Activated naive CD8-positive, alpha-beta T cell (primary cell): ENCODE data around the gene MSI2.

Source experiments
- H3K27ac Mint-ChIP-seq: one replicate; pipeline ENCODE4 v1.8.0; 2021; ENCODE audit warnings: mixed read lengths
- H3K27me3 Mint-ChIP-seq: one replicate; pipeline ENCODE4 v1.8.0; 2021; ENCODE audit warnings: mixed read lengths
- H3K36me3 Mint-ChIP-seq: one replicate; pipeline ENCODE4 v1.8.0; 2021; ENCODE audit warnings: mixed read lengths
- H3K4me1 Mint-ChIP-seq: one replicate; pipeline ENCODE4 v1.8.0; 2021; ENCODE audit warnings: low read depth, mixed read lengths
- H3K4me3 Mint-ChIP-seq: one replicate; pipeline ENCODE4 v1.8.0; 2021; ENCODE audit warnings: mild to moderate bottlenecking, mixed read lengths
- H3K9me3 Mint-ChIP-seq: one replicate; pipeline ENCODE4 v1.8.0; 2021; ENCODE audit warnings: low read depth, mixed read lengths

MSI2 gene

DNA sequence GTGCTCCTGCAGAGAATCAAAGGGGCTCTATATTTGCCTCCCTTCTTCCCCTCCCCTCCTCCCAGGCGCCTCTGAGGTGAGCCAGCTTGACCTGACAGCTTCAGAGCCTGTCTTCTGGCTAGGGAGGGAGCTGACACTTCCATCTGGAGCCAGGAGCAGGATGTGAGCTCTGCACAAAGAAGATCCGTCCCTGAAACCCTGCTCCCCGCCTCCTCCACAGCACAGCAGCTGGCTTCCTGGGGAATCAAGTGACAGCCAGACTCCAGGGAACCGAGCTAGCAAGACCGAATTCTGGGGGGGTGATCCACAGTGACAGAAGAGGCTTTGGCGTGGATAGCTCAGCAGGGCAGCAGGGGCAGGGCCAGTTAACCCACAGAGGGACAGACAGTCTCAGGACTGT lies 451.6 kb downstream of the MSI2 start:
- Mint-ChIP-seq H3K4me3 (no peak overlapping the region), H3K36me3 (peaks cover 3% of the 10 kb centered on the region), H3K9me3 (no peaks in the 10 kb centered on the region), H3K27me3 (no peaks in the 10 kb centered on the region), H3K27ac (no peak overlapping the region), H3K4me1 (peaks cover 20% of the 10 kb centered on the region)

DNA sequence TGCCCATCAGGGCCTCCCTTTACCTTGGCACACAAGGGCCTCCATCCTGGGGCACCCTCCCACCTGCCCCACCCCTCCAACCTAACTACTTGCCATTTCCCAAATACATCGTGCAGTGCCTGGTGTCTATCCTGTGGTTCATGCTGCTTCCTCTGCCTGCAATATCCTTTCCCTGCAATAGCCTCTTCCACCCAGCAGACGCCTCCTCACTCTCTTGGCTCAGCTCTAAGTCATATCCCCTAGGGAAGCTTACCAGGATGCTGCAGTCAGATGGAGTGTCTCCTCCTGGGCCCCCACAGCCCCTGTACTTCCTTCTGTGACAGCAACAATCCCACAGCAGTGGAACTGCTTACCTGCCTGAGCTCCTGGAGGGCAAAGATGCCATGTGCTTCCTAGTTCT lies 452.1 kb downstream of the MSI2 start:
- Mint-ChIP-seq H3K36me3 (peaks cover 3% of the 10 kb centered on the region), H3K27ac (no peak overlapping the region), H3K4me1 (peaks cover 20% of the 10 kb centered on the region), H3K4me3 (no peak overlapping the region), H3K27me3 (no peaks in the 10 kb centered on the region), H3K9me3 (no peaks in the 10 kb centered on the region)

DNA sequence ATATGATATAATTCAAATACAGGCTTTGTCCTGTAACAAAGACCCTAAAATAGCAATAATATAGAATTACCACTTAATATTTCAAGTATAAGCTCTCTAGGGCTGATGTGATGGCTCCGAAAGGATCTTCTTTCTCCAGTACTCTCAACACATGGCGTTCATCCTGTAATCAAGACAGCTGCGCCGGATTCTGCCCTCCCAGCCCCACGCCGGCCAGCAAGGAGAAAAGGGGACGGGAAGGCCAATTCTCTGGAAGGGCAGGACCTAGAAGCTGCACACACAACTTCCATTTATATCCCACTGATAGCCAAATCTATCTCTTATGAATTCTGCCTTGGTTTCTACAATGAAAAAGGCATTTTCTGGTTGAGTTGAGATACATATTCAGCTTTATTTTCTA lies 456.8 kb downstream of the MSI2 start:
- no peak overlapping the region for H3K27ac Mint-ChIP-seq
- H3K27me3 Mint-ChIP-seq = peaks cover 6% of the 10 kb centered on the region
- H3K36me3 Mint-ChIP-seq = peaks cover 3% of the 10 kb centered on the region
- no peaks in the 10 kb centered on the region for H3K4me1 Mint-ChIP-seq
- no peaks in the 10 kb centered on the region for H3K9me3 Mint-ChIP-seq
- H3K4me3 Mint-ChIP-seq = no peak overlapping the region

DNA sequence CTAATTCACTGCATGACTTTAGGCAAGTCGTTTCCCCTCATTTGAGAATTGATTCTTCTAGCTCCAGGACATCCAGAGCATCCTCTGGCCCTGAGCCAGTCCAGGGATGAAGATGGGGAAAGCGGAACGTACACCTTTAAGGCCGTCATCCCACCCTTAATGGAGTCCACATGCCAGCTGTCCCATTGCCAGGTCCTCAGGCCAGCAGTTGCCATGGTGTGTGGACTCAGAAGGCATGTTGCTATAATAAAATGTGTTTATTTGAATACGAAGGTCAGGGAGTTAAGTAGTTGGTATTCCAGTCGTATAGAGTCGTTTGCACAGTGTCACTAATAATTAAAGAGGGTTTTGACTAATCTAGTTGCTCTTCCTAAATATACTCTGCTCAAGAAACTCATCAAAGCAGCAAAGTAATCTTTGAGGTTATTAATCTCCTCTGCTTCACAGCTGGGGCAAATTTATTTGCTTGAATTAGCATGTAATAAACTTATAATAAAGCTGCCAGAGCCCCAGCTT lies 458.4 kb downstream of the MSI2 start:
- H3K4me3 Mint-ChIP-seq = no peak overlapping the region
- H3K27me3 Mint-ChIP-seq = peaks cover 6% of the 10 kb centered on the region
- H3K9me3 Mint-ChIP-seq = no peaks in the 10 kb centered on the region
- no peaks in the 10 kb centered on the region for H3K4me1 Mint-ChIP-seq
- H3K36me3 Mint-ChIP-seq = peaks cover 3% of the 10 kb centered on the region
- no peak overlapping the region for H3K27ac Mint-ChIP-seq

DNA sequence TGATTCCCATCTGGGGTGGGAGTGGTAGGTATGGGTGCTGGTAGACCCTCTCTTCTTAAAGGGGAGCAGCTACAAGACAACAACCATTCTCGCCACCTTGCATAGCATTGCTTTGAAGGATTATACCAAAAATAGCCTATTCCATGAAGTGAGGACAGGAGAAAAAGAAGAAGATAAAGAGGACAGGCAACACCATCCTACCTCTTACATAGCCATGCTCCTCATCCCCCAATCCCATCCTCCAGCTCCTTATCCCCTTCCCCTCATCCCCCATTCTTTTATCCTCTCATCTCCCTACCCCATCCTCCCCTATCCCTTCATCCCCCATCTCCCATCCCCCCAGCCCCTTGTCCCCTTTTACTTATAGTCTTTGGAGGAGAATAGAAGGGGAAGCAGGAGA lies 459.7 kb downstream of the MSI2 start:
- Mint-ChIP-seq H3K36me3 (no peaks in the 10 kb centered on the region), H3K9me3 (no peaks in the 10 kb centered on the region), H3K4me3 (no peak overlapping the region), H3K27ac (no peak overlapping the region), H3K4me1 (no peaks in the 10 kb centered on the region), H3K27me3 (peaks cover 6% of the 10 kb centered on the region)

DNA sequence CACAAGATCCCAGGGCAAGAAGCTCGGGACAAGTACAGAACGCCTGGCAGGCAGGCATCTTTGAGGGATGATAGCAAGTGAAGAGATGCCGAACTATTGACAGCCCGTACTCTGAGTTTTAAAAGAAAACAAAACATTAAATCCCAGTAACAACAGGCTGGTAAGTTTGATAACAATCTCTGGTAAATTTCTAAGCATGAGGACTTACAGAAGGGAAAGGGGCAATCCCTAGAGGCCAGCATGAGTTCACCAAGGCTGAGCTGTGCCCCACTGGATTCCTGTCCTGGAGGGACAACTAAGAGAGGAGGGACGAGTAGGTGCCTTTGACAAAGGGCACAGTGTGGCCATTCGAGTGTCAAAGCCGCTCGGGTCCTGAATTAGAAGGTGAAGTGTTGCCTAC lies 462.6 kb downstream of the MSI2 start:
- Mint-ChIP-seq H3K27ac (no peak overlapping the region), H3K36me3 (no peaks in the 10 kb centered on the region), H3K4me3 (no peak overlapping the region), H3K9me3 (no peaks in the 10 kb centered on the region), H3K27me3 (peaks cover 6% of the 10 kb centered on the region), H3K4me1 (no peaks in the 10 kb centered on the region)

DNA sequence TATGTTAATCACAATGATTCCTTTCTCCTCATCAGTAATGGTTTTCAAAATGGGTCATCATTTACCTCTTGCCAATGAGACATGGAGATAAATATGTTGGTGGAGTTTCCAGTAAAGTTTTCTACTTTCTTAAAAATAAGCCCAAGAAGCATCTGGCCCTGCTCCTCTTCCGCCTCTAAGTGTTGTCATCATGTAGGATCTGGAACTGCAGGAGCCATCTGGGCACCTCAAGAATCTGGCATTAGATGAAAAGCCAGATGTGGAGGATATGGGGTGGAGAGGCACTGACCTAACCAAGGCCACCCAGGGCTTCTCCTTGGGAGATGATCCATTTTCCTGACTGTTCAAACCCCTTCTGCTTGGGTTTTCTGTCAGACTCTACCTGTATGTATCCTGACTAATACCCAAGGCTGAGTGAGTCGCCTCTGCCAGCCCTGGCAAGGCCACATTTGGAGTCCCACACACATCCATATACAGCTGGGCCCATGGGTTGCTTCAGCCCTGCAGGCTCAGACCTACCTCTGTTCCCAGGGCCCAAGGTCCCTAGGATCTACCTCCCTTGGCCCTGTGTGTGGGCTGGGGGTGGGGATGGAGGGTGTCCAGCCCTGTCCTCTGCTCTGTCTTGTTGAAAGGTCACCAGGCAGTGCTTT lies 464.2 kb downstream of the MSI2 start:
- no peaks in the 10 kb centered on the region for H3K36me3 Mint-ChIP-seq
- H3K4me3 Mint-ChIP-seq = no peak overlapping the region
- H3K27me3 Mint-ChIP-seq = peaks cover 3% of the 10 kb centered on the region
- H3K27ac Mint-ChIP-seq = no peak overlapping the region
- H3K9me3 Mint-ChIP-seq = no peaks in the 10 kb centered on the region
- H3K4me1 Mint-ChIP-seq = no peaks in the 10 kb centered on the region

DNA sequence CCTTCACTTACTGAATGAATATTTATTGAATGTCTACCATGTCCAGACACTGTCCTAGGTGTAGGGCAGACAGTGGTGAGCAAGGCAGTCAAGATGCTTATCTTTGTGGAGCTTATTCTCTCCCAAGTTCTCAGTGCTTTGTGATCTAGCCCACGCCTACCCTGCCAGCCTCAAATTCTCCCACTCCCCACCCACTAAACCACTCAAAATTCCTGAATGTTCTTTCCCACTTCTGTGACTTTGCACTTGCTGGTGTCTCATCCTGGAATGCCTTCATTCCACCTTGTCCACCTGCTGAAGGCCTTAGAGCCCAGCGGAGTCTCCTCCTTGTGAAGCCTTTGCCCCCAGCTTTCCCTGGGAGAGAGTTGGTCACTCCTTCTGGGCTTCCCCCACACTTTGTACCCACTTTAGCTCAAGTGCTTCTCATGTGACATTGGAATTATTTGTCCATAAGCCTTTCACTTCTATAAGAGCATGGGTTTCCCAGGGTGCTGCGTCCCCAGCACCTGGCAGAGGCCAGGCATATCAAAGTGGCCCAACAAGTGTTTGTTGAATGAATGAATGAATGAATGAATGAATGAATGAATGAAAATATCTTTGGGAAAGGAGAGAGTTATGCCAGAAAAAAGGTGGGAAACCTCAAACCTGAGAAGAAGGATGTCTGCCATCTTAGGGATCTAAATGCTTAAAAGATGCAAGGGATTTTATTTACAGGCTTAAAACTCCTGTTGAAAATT lies 465.8 kb downstream of the MSI2 start:
- Mint-ChIP-seq H3K4me3 (no peak overlapping the region), H3K27me3 (peaks cover 3% of the 10 kb centered on the region), H3K36me3 (no peaks in the 10 kb centered on the region), H3K9me3 (no peaks in the 10 kb centered on the region), H3K4me1 (no peaks in the 10 kb centered on the region), H3K27ac (no peak overlapping the region)

GRCh38 chr17:57722704-57723043 lies 466.4 kb downstream of the MSI2 start:
- Mint-ChIP-seq H3K36me3 (no peaks in the 10 kb centered on the region), H3K27me3 (peaks cover under 1% of the 10 kb centered on the region), H3K9me3 (no peaks in the 10 kb centered on the region), H3K4me1 (no peaks in the 10 kb centered on the region), H3K4me3 (no peak overlapping the region), H3K27ac (no peak overlapping the region)

- Mint-ChIP-seq H3K36me3 (no peaks in the 10 kb centered on the region), H3K27ac (no peak overlapping the region), H3K4me3 (no peak overlapping the region), H3K9me3 (no peaks in the 10 kb centered on the region), H3K4me1 (no peaks in the 10 kb centered on the region), H3K27me3 (no peaks in the 10 kb centered on the region)
Measured at GRCh38 chr17:57723427-57724025, 467.2 kb downstream of the MSI2 start.

DNA sequence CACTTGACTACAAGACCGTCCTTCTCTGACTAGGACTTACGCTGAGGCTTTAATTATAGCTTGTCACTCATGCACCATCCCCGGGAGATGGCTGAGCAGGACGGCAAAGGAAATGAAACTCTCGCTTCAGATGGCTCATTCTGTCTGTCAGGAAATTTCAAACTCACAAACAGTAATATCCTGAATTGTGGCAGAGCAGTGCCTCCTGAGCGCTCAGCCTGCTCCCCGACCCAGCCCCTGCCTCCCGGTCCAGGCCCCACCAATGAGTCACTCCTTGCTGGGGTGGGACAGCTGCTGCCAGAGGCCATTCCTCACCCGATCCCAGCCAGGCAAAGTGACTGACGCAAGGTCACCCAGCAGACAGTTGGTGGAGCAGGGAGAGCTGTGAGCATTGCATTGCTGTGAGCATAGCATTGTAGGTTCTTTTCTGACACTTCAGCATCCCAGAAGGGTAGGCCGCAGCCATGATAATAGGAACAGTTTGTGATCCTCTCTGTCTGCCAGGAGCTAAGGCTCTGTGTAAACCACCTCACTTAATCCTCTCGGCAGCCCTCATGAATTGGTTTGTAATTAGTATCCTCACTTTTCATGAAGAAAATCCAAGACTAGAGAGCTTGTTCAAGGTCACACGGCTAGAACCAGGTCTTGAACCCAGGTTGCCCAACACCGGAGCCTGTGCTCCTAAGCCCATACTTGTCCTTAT lies 467.9 kb downstream of the MSI2 start:
- no peak overlapping the region for H3K27ac Mint-ChIP-seq
- H3K36me3 Mint-ChIP-seq = no peaks in the 10 kb centered on the region
- H3K9me3 Mint-ChIP-seq = no peaks in the 10 kb centered on the region

GRCh38 chr17:57724729-57725125 lies 468.4 kb downstream of the MSI2 start:
- Mint-ChIP-seq H3K27ac (no peak overlapping the region), H3K4me3 (no peak overlapping the region), H3K36me3 (no peaks in the 10 kb centered on the region), H3K27me3 (no peaks in the 10 kb centered on the region), H3K9me3 (no peaks in the 10 kb centered on the region), H3K4me1 (no peaks in the 10 kb centered on the region)

More for the DNA sequence above, 467.9 kb downstream of the MSI2 start:
- Mint-ChIP-seq H3K27me3 (no peaks in the 10 kb centered on the region), H3K4me1 (no peaks in the 10 kb centered on the region), H3K4me3 (no peak overlapping the region)

DNA sequence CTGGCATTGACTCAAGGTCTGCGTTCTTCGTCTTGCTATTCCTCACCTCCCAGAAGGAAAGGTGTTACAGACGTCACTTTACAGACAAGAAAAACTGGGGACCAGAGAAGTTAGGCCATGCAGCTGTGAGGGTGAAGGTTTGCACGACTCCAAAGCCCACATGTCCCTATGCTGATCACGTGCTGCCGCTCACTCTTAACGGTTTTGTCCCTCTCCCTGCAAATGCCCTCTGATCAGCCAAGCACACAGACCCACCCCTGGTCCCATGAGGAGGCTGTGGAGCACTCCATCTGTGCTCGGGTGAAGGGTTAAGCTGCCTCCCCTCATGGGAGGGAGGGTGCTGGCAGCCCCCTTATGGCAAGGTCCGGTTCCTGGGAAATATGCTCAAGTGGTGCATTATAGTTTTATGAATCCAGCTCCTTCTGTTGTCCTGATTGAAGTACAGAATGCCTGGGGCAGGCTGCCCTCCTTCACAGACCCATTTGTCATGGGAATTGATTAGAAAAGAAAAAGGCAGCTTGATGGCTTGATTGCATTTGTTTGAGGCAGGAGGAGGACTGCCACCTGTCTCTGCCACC lies 470.0 kb downstream of the MSI2 start:
- no peak overlapping the region for H3K27ac Mint-ChIP-seq

DNA sequence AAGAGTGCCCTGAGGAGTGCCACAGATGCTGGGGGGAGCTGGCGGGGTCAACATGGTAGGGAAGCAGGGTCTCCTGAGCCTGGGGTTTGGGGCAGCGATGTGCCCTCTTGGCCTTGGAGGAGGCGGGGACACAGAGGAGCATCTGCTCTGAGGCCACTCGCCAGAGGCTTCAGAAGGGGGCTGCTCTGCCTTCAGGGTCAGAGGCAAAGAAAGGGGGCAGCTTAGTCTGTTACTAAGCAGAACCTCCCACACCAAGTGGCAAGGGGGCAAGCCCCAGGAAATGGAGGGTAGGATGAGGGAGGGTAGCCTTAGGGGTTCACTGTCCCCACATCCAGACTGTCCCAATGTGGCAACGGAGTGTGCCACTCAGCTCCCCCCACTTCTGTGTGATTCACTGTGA lies 470.5 kb downstream of the MSI2 start:
- Mint-ChIP-seq H3K27ac (no peak overlapping the region), H3K4me3 (no peak overlapping the region), H3K4me1 (no peaks in the 10 kb centered on the region), H3K27me3 (no peaks in the 10 kb centered on the region), H3K9me3 (no peaks in the 10 kb centered on the region), H3K36me3 (no peaks in the 10 kb centered on the region)

More for the DNA sequence above, 470.0 kb downstream of the MSI2 start:
- Mint-ChIP-seq H3K4me3 (no peak overlapping the region), H3K4me1 (no peaks in the 10 kb centered on the region), H3K9me3 (no peaks in the 10 kb centered on the region), H3K27me3 (no peaks in the 10 kb centered on the region), H3K36me3 (no peaks in the 10 kb centered on the region)
